K562 (cell line): Measurements from ENCODE around the gene SIX1. TPM values are rescaled to one million over a fixed set of nuclear protein-coding genes. Genes with fewer than 3 reads are reported as not detected.

Experiments used
- BRF2 ChIP-seq: IDR thresholded peaks from 3 replicates; pipeline ENCODE4 v1.6.1; 2011; ENCODE audit warnings: borderline replicate concordance, mild to moderate bottlenecking; ENCODE audit not compliant: insufficient read length, insufficient read depth
- FOXO4 ChIP-seq: fragments of 450-650 bp; formaldehyde crosslinking; IDR thresholded peaks from 2 replicates; pipeline ENCODE4 v1.4.0; 2020; ENCODE audit warnings: mild to moderate bottlenecking, moderate library complexity
- HDAC6 ChIP-seq: IDR thresholded peaks from 2 replicates; pipeline ENCODE4 v1.6.1; 2012; ENCODE audit warnings: low read depth, mild to moderate bottlenecking, control low read depth, inconsistent platforms, low read length, moderate library complexity
- KLF6 ChIP-seq: fragments of 250-450 bp; sonication (Bioruptor Pico); IDR thresholded peaks from 2 replicates; pipeline ENCODE4 v1.4.0; 2020; ENCODE audit warnings: mild to moderate bottlenecking, moderate library complexity, borderline replicate concordance
- RNF2 ChIP-seq: sonication (generic); IDR thresholded peaks from 2 replicates; pipeline ENCODE4 v1.6.1; 2016
- TBL1XR1 ChIP-seq, 2 experiments: IDR thresholded peaks; 2 replicates each; pipeline ENCODE4 v1.6.1; 2012; ENCODE audit warnings: improper control_type of control experiment in 2 of 2, low read length in 2 of 2, mild to moderate bottlenecking in 1 of 2
- ZBTB2 ChIP-seq: fragments of 450-650 bp; IDR thresholded peaks from 2 replicates; pipeline ENCODE4 v1.6.1; 2016; ENCODE audit warnings: antibody characterized with exemption
- ZNF197 ChIP-seq: fragments of 200-800 bp; sonication (Bioruptor generic); IDR thresholded peaks from 2 replicates; pipeline ENCODE4 v1.6.1; 2016; ENCODE audit warnings: low read depth, missing genetic modification characterization, missing compliant biosample characterization
- ZNF592 ChIP-seq: fragments of 450-650 bp; IDR thresholded peaks from 2 replicates; pipeline ENCODE4 v1.6.1; 2017; ENCODE audit warnings: antibody characterized with exemption, mild to moderate bottlenecking
- ZNF717 ChIP-seq: fragments of 250-450 bp; sonication (Bioruptor Pico); IDR thresholded peaks from 2 replicates; pipeline ENCODE4 v1.5.0; 2021
- polyA plus RNA-seq, 8 experiments: library from polyadenylated mRNA; depleted of rRNA in 4 of 8; stranded (reverse) in 5 of 8; unstranded in 3 of 8; fragments of >200 nt; fragmentation: Nextera tagmentation in 2 of 8; fragmentation: Illumina TruSeq in 1 of 8; extraction: Ambion mirVana in 2 of 8; extraction: Trizol in 1 of 8; gene quantifications; 2 replicates each; pipeline versions ENCODE4 v1.2.1 to v1.2.3, GENCODE V29; 2011 to 2014; ENCODE audit warnings: inconsistent platforms in 1 of 8, missing spikeins in 1 of 8
- total RNA-seq, 7 experiments: library from RNA; depleted of rRNA in 6 of 7; stranded (reverse); fragments of >200 nt in 6 of 7; fragmentation: Illumina TruSeq in 2 of 7; extraction: Trizol in 2 of 7; gene quantifications; 2 replicates each; pipeline versions ENCODE4 v1.2.1 to v1.2.3, GENCODE V29; 2011 to 2021; ENCODE audit warnings: low replicate concordance in 1 of 7

Gene SIX1
- total and polyA plus RNA-seq, 9 of the 15 experiments (the other 6 are each of a cell fraction or from before 2014, with no cell fraction given) = 0.27 to 0.80 (median 0.45) TPM

GRCh38 chr14:60686865-60687264 is 37.6 kb upstream of the SIX1 start (continued):
- no peak for TF ChIP-seq ZNF592
- no peak for TF ChIP-seq ZBTB2
- no peak for TF ChIP-seq ZNF717
- TF ChIP-seq FOXO4 (CRISPR knock-in tag) = no peak
- no peak for TF ChIP-seq HDAC6
- no peak for TF ChIP-seq TBL1XR1 (IDR thresholded peaks at IDR 0.05; ENCODE audit: low read length in 2 of 2)
- TF ChIP-seq KLF6 (CRISPR knock-in tag) = no peak
- TF ChIP-seq ZNF197 (CRISPR knock-in tag) = no peak
- no peak for TF ChIP-seq RNF2
- TF ChIP-seq BRF2 = no peak
